ENCODE measurements around the gene COLQ.

COLQ gene

DNA sequence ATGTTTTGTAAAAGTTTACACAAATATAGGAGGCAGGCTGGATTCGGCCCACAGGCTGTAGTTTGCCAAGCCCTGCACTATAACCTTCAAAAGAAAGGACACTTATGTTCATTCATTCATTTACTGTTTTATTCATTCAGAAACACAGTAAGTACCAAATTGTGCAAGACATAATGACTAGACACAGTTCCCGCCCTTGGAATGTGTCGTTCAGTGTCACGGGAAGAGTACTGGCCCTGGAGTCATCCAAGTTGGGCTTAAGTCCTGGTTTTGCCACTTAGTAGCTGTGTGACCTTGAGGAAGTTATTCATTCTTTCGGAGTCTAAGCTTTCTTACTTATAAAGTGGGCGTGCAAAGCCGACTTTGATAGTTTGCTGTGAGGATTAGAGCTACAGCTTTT, 22.0 kb downstream of the COLQ start:
- Histone ChIP-seq H3K9me3 (ENCODE audit: control insufficient read depth, insufficient read depth, low read length) (no peaks in the 10 kb centered on the region), H3K4me3 (ENCODE audit: low read depth, low read length) (no peak overlapping the region), H3K36me3 (ENCODE audit: control insufficient read depth, insufficient read depth, low read length) (no peaks in the 10 kb centered on the region), H3K27me3 (ENCODE audit: control insufficient read depth, insufficient read depth, low read length) (no peaks in the 10 kb centered on the region), H3K4me1 (ENCODE audit: control insufficient read depth, insufficient read depth, low read length) (peaks cover 5% of the 10 kb centered on the region), H3K9ac (ENCODE audit: low read depth, low read length) (no peak overlapping the region)

DNA sequence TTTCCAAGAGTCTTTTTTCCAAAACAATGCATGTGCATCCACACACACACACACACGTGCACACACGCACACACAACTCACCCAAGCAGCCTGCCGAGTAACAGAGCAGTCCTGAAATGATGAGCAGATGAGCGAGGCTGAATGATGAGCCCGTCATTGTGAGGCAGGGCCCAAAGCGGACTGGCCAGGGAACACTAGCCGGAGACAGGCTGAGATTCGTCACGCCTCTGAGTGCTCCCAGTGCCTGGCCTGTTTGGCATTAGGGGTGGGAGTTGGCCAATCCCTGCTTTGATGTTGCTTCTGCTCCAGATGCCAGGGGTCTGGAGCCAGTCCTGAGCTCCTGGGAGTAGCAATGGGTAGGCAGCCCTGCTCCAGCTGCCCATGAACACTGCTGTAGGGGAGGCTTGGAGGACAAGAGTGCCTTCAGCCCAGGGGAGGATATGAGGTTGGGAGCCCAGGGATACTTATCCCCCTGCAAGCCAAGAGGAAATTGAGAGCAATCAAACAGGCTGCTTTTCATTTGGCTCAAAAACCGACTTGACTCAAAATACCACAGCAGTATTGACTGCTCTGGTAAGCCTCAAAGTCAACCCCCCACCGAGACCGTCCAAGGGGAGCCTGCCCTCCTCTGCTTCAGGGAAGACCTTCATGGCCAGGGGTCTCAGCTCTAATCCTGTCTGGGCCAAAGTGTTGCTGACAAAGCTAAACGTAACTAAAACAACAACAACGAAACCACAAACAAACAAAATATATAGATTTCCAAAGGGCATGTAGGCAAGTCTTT, 22.9 kb downstream of the COLQ start:
- Histone ChIP-seq H3K9me3 (ENCODE audit: control insufficient read depth, insufficient read depth, low read length) (no peaks in the 10 kb centered on the region), H3K36me3 (ENCODE audit: control insufficient read depth, insufficient read depth, low read length) (no peaks in the 10 kb centered on the region), H3K4me1 (ENCODE audit: control insufficient read depth, insufficient read depth, low read length) (peaks cover 5% of the 10 kb centered on the region), H3K4me3 (ENCODE audit: low read depth, low read length) (no peak overlapping the region), H3K9ac (ENCODE audit: low read depth, low read length) (no peak overlapping the region), H3K27me3 (ENCODE audit: control insufficient read depth, insufficient read depth, low read length) (no peaks in the 10 kb centered on the region)

DNA sequence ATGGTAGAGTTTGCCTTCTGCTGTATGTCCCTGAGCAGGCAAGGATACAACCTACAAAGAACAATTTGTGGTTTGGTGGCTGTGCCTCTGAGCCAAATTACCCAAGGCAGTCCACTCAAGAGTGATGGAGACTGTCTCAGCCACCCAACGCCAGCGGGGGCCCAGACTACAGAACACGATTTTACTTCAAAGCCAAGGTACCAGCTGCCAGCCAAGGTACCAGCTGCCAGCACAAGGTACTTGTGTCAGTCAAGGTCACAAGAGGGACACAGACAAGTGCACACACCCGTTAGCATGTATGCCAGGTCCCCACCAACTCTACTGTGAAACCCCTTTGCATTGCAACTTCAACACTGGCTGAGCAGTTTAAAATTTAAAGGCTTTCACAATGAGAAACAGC, 23.5 kb downstream of the COLQ start:
- Histone ChIP-seq H3K4me3 (ENCODE audit: low read depth, low read length) (no peak overlapping the region), H3K27me3 (ENCODE audit: control insufficient read depth, insufficient read depth, low read length) (no peaks in the 10 kb centered on the region), H3K9ac (ENCODE audit: low read depth, low read length) (no peak overlapping the region), H3K4me1 (ENCODE audit: control insufficient read depth, insufficient read depth, low read length) (peaks cover 5% of the 10 kb centered on the region), H3K9me3 (ENCODE audit: control insufficient read depth, insufficient read depth, low read length) (no peaks in the 10 kb centered on the region), H3K36me3 (ENCODE audit: control insufficient read depth, insufficient read depth, low read length) (no peaks in the 10 kb centered on the region)

DNA sequence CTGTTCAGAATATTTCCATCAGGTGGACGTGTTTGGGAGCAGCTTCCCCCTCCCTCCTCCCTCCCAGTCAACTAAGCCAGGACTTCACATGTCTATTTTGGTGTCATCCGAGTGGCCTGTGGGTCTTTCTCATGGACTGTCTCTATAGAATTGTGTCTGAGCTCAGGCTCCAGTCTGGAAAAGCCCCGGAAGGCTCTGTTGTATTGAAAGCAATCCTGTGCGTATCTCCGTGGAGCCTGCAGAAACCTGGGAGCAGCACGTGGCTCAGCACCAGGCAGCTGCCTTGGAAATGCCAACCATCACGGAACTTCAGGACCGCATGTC, 25.2 kb downstream of the COLQ start:
- H3K27me3 ChIP-seq (ENCODE audit: control insufficient read depth, insufficient read depth, low read length): no peaks in the 10 kb centered on the region
- H3K4me3 ChIP-seq (ENCODE audit: low read depth, low read length): no peak overlapping the region
- no peaks in the 10 kb centered on the region for H3K9me3 ChIP-seq (ENCODE audit: control insufficient read depth, insufficient read depth, low read length)
- H3K4me1 ChIP-seq (ENCODE audit: control insufficient read depth, insufficient read depth, low read length): peaks cover 5% of the 10 kb centered on the region
- H3K36me3 ChIP-seq (ENCODE audit: control insufficient read depth, insufficient read depth, low read length): no peaks in the 10 kb centered on the region
- no peak overlapping the region for H3K9ac ChIP-seq (ENCODE audit: low read depth, low read length)

DNA sequence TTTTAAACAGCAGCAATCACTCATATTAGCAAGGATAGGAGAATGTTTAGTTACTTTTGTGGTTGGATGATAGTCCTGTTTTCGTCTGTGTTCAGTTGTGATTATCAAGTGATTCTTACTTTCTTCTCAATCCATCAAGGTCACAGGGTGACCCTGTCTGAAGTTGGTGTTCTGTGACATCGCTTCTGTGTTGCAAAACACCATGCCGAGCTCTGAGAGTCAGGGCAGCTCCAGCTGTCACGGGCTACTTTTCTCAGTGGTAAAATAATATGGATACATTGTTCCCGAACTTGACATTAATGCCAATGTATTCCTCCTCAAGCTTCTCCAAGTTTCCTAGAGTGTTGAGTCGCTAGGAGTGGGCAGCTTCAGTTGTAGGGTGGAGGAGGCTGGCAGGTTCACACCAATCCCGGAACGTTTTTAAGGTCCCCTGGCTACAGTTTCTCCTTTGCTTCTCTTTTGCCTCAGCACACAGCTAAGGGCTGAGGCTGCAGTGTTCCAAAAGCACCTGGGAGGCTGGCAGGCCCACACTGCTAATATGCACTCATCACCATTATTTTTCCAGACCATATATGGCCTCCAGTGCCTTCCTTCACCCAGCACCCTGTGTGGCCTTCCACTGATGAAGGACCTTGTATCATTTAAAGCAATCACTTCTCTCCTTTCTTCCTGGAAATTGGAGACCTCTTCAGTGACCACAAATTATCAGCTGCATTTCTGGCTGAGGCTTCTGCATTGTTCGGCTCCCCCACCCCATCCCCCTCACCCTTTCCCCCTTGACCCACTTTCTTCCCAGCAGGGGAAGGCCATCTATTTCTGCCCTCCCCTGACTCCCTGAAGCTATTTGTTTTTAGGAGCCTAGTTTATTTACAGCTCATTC, 25.8 kb downstream of the COLQ start:
- no peak overlapping the region for H3K4me3 ChIP-seq (ENCODE audit: low read depth, low read length)
- no peak overlapping the region for H3K9ac ChIP-seq (ENCODE audit: low read depth, low read length)
- H3K27me3 ChIP-seq (ENCODE audit: control insufficient read depth, insufficient read depth, low read length): no peaks in the 10 kb centered on the region
- H3K36me3 ChIP-seq (ENCODE audit: control insufficient read depth, insufficient read depth, low read length): no peaks in the 10 kb centered on the region
- H3K4me1 ChIP-seq (ENCODE audit: control insufficient read depth, insufficient read depth, low read length): peaks cover 5% of the 10 kb centered on the region
- no peaks in the 10 kb centered on the region for H3K9me3 ChIP-seq (ENCODE audit: control insufficient read depth, insufficient read depth, low read length)

DNA sequence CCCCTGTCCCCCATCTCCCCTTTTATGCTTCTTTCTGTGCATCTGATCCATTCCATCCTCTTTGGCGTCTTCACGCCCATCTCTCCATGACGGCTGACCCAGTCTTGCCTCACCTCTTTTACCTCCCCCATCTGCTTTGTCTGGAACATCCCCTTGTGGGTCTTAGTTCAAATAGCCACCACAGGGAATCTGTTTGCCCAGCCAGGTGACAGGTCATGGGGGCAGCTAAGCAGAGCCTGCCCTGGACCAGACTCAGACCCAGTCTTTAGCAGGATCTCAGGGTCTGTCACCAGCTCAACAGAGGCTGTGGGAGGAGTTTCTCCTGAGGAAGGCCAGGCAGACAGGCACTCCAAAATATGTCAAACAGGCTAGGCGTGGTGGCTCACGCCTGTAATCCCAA, 28.1 kb downstream of the COLQ start:
- no peak overlapping the region for H3K4me3 ChIP-seq (ENCODE audit: low read depth, low read length)
- no peak overlapping the region for H3K9ac ChIP-seq (ENCODE audit: low read depth, low read length)
- H3K36me3 ChIP-seq (ENCODE audit: control insufficient read depth, insufficient read depth, low read length): no peaks in the 10 kb centered on the region
- no peaks in the 10 kb centered on the region for H3K27me3 ChIP-seq (ENCODE audit: control insufficient read depth, insufficient read depth, low read length)
- H3K4me1 ChIP-seq (ENCODE audit: control insufficient read depth, insufficient read depth, low read length): peaks cover 5% of the 10 kb centered on the region
- no peaks in the 10 kb centered on the region for H3K9me3 ChIP-seq (ENCODE audit: control insufficient read depth, insufficient read depth, low read length)

DNA sequence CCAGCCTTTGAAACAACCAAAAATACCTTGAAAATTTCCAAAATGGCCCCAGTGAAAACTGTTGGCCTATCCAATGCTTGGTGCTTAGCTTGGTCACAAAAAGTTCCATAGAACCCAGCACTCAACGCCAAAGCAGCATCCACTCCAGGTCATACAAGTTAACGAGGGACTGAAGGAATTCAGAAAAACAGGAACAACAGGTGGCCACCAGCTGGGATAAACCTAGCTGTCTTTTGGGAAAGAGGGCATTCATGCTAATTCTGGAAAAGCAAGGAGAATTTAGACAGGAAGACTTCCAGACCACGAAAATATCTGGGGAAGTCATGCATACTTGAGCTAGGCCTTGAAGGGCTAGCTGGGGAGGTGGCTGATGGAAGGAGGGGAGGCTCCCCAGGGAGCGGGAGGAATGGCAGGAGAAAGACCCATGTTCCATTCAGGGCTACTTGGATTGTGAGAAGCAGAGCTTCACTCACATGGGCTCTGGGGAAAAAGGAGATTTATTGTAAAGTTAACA, 28.6 kb downstream of the COLQ start:
- no peaks in the 10 kb centered on the region for H3K27me3 ChIP-seq (ENCODE audit: control insufficient read depth, insufficient read depth, low read length)
- peaks cover 5% of the 10 kb centered on the region for H3K4me1 ChIP-seq (ENCODE audit: control insufficient read depth, insufficient read depth, low read length)
- no peaks in the 10 kb centered on the region for H3K9me3 ChIP-seq (ENCODE audit: control insufficient read depth, insufficient read depth, low read length)
- no peak overlapping the region for H3K4me3 ChIP-seq (ENCODE audit: low read depth, low read length)
- no peaks in the 10 kb centered on the region for H3K36me3 ChIP-seq (ENCODE audit: control insufficient read depth, insufficient read depth, low read length)
- H3K9ac ChIP-seq (ENCODE audit: low read depth, low read length): no peak overlapping the region

DNA sequence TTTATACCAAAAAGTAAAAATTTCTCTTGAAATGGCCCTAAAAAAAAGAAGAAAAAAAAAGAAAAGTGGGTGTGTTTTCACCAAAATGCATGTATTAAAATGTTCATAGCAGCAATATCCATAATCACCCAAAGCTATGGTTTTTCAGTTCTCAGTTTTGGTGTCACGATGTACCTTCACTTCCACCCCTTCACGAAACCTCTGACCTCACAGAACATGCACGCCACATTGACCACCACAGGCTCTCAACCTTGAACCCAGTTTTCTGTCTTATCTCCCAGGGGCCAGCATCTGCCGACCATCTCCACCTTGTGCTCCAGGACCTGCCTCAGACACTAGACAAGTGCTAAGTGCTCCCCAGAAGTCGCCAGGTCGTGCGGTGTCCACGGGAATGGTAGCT, 30.4 kb downstream of the COLQ start:
- Histone ChIP-seq H3K4me1 (ENCODE audit: control insufficient read depth, insufficient read depth, low read length) (peaks cover under 1% of the 10 kb centered on the region), H3K9me3 (ENCODE audit: control insufficient read depth, insufficient read depth, low read length) (no peaks in the 10 kb centered on the region), H3K9ac (ENCODE audit: low read depth, low read length) (no peak overlapping the region), H3K36me3 (ENCODE audit: control insufficient read depth, insufficient read depth, low read length) (no peaks in the 10 kb centered on the region), H3K4me3 (ENCODE audit: low read depth, low read length) (no peak overlapping the region), H3K27me3 (ENCODE audit: control insufficient read depth, insufficient read depth, low read length) (no peaks in the 10 kb centered on the region)

DNA sequence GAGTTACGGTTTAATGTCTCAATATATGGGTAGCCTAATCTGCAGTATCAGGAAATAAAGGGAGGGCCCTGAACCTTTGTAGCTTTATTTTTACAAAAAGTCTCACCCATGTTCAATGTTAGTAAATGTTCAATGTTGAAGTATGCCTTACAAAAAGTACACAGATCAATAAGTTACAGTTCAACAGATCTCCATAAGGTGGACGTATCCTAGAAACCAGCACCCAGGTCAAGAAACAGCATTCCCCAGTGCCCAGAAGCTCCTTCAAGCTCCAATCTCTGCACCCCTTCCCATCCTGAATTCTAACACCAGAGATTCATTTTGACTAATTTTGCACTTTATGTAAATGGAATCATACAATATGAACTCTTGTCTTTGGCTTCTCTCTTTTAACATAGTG, 31.3 kb downstream of the COLQ start:
- no peaks in the 10 kb centered on the region for H3K4me1 ChIP-seq (ENCODE audit: control insufficient read depth, insufficient read depth, low read length)
- no peak overlapping the region for H3K4me3 ChIP-seq (ENCODE audit: low read depth, low read length)
- H3K27me3 ChIP-seq (ENCODE audit: control insufficient read depth, insufficient read depth, low read length): no peaks in the 10 kb centered on the region
- H3K9ac ChIP-seq (ENCODE audit: low read depth, low read length): no peak overlapping the region
- H3K9me3 ChIP-seq (ENCODE audit: control insufficient read depth, insufficient read depth, low read length): no peaks in the 10 kb centered on the region
- H3K36me3 ChIP-seq (ENCODE audit: control insufficient read depth, insufficient read depth, low read length): no peaks in the 10 kb centered on the region

DNA sequence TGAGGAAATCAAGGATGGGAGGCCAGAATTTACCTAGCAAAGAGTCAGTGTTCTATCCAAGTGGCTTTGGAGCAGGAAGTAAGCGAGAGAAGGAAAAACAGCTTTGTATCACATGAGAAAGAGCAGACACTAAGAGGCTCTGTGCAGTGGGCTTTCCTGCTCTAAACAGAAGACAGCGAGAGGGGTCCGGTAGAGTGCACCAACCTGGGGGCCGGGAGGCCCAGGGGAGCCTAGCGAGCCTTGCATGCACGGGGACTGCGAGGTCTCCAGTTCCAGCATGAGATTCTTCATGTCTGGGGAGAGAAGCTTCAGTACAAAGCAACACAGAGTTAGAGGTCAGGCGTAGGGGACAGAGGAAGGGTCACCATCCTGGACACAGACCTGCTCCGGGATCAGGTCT, 33.5 kb downstream of the COLQ start:
- Histone ChIP-seq H3K9me3 (ENCODE audit: control insufficient read depth, insufficient read depth, low read length) (no peaks in the 10 kb centered on the region), H3K9ac (ENCODE audit: low read depth, low read length) (no peak overlapping the region), H3K36me3 (ENCODE audit: control insufficient read depth, insufficient read depth, low read length) (no peaks in the 10 kb centered on the region), H3K4me1 (ENCODE audit: control insufficient read depth, insufficient read depth, low read length) (no peaks in the 10 kb centered on the region), H3K27me3 (ENCODE audit: control insufficient read depth, insufficient read depth, low read length) (no peaks in the 10 kb centered on the region), H3K4me3 (ENCODE audit: low read depth, low read length) (no peak overlapping the region)

DNA sequence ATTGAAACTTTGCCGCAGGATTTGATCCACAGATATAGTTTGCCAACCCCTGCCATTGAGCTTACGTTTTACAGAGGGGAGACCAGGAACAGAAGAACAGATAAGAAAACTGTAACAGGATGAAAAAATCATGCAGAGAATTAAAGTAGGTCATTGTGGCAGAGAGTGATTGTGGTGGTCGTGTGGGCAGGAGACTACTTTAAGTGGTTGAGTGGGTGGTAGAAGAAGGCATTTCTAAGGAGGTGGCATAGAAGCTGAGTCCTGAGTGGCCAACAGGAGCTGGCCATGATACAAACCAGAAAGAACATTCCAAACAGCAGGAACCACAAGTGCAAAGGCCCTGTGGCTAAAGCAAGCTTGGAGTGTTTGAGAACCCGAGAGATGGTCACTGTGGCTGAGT, 34.5 kb downstream of the COLQ start:
- Histone ChIP-seq H3K4me1 (ENCODE audit: control insufficient read depth, insufficient read depth, low read length) (no peaks in the 10 kb centered on the region), H3K27me3 (ENCODE audit: control insufficient read depth, insufficient read depth, low read length) (no peaks in the 10 kb centered on the region), H3K36me3 (ENCODE audit: control insufficient read depth, insufficient read depth, low read length) (no peaks in the 10 kb centered on the region), H3K9ac (ENCODE audit: low read depth, low read length) (no peak overlapping the region), H3K9me3 (ENCODE audit: control insufficient read depth, insufficient read depth, low read length) (no peaks in the 10 kb centered on the region), H3K4me3 (ENCODE audit: low read depth, low read length) (no peak overlapping the region)

DNA sequence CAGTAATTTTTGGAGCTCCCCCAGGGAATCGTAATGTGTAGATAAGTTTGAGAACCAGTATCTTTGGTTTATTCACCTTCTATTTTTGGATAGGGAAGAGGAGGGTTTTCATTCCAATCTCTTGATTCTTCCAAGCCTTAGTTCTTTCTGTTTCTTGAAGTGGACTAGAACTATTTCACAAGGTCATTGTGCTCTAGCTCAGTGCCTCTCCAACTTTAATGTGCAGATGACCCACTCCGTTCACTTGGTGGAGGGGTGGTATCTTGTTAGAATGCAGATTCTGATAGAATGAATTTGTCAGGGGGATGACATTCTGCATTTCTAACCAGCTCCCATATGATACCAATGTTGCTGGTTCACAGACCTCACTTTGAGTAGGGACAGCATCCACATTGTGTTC, 35.5 kb downstream of the COLQ start:
- Histone ChIP-seq H3K9me3 (ENCODE audit: control insufficient read depth, insufficient read depth, low read length) (no peaks in the 10 kb centered on the region), H3K4me1 (ENCODE audit: control insufficient read depth, insufficient read depth, low read length) (no peaks in the 10 kb centered on the region), H3K27me3 (ENCODE audit: control insufficient read depth, insufficient read depth, low read length) (no peaks in the 10 kb centered on the region), H3K36me3 (ENCODE audit: control insufficient read depth, insufficient read depth, low read length) (no peaks in the 10 kb centered on the region), H3K9ac (ENCODE audit: low read depth, low read length) (no peak overlapping the region), H3K4me3 (ENCODE audit: low read depth, low read length) (no peak overlapping the region)

All from iPS-15b (cell line).